Measurements from ENCODE around the gene TTC29.

DNA sequence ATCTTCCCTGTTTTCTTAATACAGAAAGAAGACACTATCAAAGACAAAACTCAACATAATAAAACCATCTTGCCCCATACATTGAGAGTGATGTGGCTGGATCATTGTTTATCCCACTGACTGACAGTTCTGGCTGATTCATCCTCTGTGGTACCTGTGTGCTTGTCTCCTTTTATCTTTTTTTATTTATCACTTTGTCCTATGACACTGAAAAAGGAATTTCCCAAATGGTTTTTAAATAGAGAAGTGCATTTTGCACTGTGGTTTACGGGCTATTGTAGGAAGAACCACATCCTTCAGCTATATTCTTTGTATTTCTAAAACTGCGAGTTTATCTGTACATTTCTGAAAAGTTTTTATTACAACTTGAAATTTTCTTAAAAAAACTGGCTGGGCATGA, 15.0 kb downstream of the TTC29 start:
- TF ChIP-seq GATA2 (IDR thresholded peaks at IDR 0.05; ENCODE audit: low read depth, low read length) (no peak), GATA3 (IDR thresholded peaks at IDR 0.05; ENCODE audit: low read depth, low read length) (no peak)

Data from SH-SY5Y (cell line).